Measurements from ENCODE around the gene ADAMTS6. TPM values are rescaled to one million over a fixed set of nuclear protein-coding genes. Genes with fewer than 3 reads are reported as not detected.
A peak's percentile ranks its signal among the peaks of the same experiment; 100 is the strongest.

ADAMTS6 gene
- total RNA-seq, 1 donor = 1.9 TPM

DNA sequence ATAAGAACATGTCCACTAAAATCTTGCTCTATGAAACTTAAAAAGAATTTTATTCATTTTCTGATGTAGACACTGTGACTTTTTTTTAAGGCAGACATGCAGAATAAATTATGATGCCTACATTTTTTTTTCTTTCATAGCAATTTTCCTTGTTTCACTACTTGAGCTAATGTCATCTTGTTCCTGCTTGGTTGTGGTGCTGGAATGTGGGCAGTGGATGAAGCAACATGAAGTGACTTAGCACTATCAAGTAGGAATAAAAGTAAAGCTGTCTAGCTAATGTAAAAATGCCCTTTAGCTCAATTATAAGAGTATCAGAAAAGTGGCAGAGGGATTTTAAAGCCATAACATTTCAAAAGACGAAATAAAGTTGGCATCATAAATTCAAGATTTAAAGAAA lies 191.0 kb downstream of the ADAMTS6 start:
- DNase-seq (ENCODE audit: low read depth in 2 of 3, low spot score in 2 of 3) = no peak

DNA sequence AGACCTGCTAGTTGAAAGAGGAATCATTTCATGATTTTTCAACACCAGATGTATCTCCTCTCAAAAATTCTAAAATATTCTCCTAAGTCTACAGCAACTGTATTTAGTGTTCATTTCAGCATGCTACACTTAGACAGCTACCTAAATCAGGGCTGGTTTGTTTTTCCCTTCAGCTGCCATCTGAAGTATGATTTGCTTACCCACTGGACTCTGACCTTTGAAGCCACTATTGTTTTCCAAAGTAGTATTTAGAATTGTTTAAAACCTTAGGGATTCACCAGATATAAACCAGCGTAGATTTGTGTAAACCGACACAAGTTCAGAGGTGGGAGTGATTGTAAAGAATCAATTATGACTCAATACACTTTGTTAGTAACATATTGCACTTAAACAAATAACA lies 193.1 kb downstream of the ADAMTS6 start:
- no peak for DNase-seq (ENCODE audit: low read depth in 2 of 3, low spot score in 2 of 3)

DNA sequence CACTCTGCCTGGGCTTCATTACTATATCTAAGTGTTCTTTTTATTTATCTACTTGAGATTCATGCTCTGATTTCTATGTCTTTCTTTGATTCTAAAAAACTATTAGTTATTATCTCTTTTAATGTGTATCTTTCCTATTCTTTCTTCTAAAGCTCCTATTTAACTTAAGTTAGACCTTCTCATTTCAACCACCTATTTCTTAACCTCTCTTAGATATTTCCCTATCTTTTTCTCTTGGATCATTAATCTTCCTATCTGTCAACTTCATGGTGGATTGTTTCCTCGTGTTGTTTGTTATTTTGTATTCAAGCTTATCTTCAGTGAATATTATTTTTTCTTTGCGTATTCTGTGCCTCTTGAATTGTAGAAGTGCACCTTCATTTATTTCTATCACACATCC lies 202.1 kb downstream of the ADAMTS6 start:
- DNase-seq (ENCODE audit: low read depth in 2 of 3, low spot score in 2 of 3) = no peak

DNA sequence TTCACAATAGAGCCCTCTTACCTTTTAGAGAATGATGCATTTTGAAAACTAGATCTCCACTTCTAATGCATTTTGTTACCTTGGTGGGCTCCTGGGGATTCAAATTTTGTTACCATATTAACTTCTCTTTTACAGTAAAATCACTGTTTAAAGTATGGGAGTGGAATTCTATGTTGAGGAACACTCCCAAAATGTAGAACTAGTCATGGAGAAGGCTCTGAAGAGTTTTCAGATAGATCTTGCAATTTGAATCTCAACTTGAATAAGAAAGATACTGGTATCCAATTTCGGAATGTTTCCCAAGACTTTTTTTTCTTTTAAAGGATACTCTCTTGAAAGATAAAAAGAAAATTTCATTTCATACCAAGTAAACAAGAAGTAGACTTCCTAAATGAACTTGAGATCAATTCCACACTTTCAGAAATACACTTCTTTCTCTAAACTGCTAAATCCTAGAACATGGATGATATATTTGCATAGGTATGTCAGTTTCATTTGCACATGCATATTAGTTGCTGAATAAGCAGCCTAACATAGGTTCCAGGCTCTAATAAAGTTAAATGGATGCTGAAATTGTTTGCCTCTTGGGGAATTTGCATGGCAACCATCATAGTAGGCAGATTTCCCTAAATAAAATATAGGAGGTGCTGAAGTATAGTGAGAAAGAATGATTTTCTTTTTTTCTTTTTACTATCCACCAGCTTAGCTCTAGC lies 205.4 kb downstream of the ADAMTS6 start:
- no peak for DNase-seq (ENCODE audit: low read depth in 2 of 3, low spot score in 2 of 3)

DNA sequence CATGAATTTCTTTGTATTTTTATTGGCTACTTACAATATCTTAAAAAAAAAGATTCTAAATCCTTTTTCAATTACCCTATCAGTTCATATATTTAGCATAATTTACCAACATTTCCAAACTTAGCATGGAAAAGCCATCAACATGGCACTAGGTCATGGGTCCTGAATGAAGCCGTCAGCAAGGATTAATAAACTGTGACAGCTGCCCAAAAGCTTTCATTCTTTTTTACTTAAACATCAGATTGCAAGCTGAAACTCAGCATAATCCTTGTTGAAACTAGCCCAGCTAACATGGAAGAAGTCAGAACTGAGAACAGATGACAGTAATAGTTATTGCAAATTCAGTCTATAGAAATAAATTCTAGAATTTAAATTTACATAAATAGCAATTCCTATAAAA lies 209.8 kb downstream of the ADAMTS6 start:
- no peak for DNase-seq (ENCODE audit: low read depth in 2 of 3, low spot score in 2 of 3)

DNA sequence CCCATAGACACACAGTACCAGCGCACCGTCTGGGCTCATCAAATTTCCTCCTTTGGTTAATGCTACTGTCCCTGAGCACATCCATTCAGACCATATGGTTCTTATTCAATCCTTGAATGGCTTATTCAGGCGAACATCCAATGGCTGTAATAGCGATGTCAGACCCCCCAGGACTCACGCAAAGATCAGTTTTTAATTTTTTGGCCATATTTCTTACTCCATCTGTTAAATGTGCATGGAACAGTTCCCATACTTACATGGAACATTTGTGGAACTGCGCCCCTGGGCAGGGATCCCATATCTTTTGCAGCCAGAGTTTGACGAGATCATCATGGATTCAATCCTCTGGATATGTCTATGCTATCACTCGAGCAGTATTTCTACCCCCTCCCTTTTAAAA lies 213.2 kb downstream of the ADAMTS6 start:
- no peak for DNase-seq (ENCODE audit: low read depth in 2 of 3, low spot score in 2 of 3)

DNA sequence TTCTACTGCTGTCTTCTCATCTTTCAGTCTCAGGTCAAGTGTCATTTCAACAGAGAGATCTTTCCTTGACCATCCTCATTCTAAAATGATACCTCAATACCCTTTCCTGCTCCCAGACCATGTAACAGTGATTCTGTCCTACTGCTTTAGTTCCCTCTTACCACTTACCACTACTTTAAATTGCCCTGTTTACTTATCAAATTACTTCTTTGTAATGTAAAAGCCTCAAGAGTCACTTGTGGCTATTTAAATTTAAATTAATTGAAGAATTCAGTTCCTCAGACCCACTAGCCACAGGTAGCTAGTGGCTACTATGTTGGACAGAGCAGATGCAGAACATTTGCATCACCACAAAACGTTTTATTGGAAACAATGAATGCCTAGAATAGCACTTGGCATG lies 217.3 kb downstream of the ADAMTS6 start:
- DNase-seq (ENCODE audit: low read depth in 2 of 3, low spot score in 2 of 3) = no peak

DNA sequence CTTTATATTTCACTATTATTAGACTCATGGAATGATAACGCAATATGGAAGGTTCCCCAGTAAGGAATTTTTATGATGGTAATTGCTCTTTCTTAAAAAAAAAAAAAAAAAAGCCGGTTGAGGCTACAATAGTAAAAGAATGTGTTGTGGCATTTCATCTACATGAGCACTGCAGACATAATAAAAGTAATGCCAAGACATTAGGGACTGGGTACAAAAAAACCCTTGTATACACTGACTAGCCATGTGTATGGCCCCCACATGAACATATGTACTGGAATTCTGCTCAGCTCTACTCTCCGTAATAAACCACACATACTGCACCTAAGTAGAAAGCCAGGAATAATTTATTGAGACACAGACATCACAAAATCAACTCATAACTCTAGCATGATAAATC lies 218.4 kb downstream of the ADAMTS6 start:
- DNase-seq (ENCODE audit: low read depth in 2 of 3, low spot score in 2 of 3) = no peak

DNA sequence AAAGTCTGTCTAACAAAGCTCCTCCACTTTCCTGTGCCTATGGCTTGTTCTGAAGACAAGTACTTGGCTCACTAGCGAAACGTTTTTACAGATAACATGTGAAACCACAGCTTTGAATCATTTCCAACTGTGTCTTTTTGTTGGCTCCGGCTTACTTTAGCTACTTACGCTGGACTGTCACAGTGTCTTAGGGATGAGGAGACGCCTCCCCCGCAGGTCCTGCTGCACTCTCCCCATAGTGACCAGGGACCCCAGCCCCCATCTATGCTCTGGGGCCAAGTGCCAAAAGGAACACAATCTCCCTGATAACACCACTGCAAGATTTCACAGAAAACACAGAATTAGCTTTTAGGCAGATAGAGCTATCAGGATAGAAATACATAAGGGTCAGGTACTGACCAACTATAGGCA lies 219.1 kb downstream of the ADAMTS6 start:
- peak in 2 of 3 donors; percentile 4 to 51 for DNase-seq (ENCODE audit: low read depth in 2 of 3, low spot score in 2 of 3)

DNA sequence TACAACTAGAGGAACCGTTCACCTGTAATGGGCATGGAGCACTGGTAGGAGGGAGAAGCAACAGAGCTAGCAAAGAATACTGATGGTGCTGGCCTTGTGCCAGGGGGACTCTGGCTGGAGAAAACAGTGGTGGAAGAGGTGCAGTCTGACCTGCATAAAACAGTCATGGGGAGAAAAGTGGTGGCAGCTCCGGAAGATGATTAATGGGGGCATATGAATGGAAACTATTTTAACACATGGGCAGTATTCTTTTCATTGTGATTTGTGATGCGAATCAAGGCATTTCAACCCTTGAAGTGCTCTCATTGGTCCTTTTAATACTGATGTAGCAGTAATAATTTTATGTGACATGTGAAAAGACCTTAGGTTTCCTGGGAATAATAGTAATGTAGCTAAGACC lies 219.6 kb downstream of the ADAMTS6 start:
- peak in 2 of 3 donors; percentile 3 to 4 for DNase-seq (ENCODE audit: low read depth in 2 of 3, low spot score in 2 of 3)

DNA sequence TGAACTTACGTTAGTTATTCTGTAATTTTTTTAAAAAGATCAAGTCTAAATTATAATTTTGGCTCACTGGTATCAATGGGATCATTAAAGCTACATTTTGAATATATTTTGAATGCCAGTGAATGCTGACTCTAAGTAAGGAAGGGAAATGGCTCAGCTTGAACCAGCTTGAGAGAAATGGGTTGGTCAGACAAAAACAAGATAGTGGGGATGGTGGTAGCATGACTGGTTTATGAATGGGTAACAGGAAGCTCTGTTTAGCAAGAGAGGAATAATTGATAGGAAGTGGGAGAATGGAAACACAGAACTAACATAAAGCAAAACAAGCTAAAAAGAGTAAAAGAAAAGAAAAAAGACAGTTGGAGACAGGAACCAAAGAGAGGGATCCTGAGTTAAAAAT lies 220.2 kb downstream of the ADAMTS6 start:
- no peak for DNase-seq (ENCODE audit: low read depth in 2 of 3, low spot score in 2 of 3)

DNA sequence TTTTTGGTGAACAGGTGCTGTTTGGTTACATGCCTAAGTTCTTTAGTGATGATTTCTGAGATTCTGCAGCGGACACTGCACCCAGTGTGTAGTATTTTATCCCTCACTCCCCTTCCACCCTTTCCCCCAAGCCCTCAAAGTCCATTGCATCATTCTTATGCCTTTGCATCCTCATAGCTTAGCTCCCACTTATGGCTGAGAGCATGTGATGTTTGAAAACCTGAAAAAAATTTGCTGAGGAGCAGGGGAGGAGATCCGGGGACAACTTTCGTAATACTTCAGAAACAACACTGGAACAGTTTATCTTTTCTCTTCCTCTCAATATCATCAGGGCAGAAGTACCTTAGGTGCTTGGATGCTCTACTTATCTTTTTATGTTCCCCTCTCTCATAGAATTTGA lies 226.4 kb downstream of the ADAMTS6 start:
- DNase-seq (ENCODE audit: low read depth in 2 of 3, low spot score in 2 of 3) = no peak

DNA sequence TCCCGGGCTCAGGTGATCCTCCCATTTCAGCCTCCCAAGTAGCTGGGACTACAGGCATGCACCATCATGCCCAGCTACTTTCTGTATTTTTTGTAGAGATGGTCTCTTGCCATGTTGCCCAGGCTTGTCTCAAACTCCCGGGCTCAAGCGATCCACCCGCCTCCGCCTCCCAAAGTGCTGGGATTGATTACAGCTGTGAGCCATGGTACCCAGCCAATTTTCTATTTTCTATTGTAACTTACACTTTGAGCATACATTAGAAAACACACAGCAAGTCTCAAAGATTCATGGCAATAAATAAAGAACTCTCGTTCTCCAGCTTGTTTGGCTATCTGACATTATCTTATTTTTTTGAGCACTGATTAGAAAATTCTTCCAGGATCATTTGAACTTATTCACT lies 228.7 kb downstream of the ADAMTS6 start:
- no peak for DNase-seq (ENCODE audit: low read depth in 2 of 3, low spot score in 2 of 3)

DNA sequence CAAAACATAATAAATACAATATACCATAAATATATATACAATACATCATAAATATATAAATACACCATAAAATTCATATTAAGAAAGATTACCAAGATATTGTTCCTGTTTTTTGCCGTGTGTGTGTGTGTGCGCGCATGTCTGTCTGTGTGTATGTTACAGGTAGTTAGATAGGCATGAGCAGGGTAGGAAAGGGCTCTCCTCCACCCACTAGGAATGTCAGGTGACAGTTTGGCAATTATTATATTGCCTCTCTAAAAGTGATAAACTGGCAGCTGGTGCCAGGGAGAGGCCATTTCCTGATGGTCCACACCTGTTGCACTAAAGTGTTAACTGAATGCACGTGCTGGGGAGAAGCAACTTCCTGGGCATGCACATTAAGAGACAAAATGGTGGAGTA lies 232.8 kb downstream of the ADAMTS6 start:
- DNase-seq (ENCODE audit: low read depth in 2 of 3, low spot score in 2 of 3) = no peak

DNA sequence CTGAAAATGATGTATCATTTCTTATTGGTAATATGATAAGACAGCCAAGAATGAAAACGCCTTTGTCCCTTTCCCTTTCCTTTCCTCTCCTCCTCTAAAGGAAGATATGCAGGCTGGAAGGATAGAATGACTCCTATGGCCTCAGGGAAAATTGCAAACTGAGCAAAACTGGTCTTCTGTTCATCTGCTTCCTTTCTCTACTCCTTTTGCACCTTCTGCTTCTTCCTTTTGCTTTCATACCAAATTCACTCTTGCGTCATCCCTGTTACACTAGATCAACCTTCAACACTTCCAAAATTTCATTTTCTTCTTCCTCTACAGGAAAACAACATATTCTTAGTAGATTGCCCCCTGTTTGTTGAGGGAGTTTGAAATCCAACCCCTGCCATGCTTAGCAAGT lies 234.1 kb downstream of the ADAMTS6 start:
- DNase-seq (ENCODE audit: low read depth in 2 of 3, low spot score in 2 of 3) = no peak

DNA sequence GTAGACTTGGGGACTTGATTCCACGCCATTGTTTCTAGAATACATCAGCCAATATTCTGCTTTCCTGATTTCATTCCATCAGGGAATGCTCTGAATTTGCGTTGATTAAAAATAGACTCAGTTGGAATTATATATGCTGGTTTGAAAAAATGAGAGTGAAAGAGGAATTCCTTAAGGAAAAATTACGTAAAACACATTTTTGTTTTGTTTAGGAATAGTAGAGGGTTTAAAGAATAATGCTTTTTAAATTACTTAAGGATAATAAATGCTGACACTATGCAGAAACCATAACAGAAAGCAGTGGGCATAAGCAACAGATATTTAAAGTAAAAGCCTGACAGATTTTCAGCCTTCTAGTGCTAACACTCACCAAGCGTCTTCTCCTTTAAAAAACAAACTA lies 235.0 kb downstream of the ADAMTS6 start:
- DNase-seq (ENCODE audit: low read depth in 2 of 3, low spot score in 2 of 3) = no peak

DNA sequence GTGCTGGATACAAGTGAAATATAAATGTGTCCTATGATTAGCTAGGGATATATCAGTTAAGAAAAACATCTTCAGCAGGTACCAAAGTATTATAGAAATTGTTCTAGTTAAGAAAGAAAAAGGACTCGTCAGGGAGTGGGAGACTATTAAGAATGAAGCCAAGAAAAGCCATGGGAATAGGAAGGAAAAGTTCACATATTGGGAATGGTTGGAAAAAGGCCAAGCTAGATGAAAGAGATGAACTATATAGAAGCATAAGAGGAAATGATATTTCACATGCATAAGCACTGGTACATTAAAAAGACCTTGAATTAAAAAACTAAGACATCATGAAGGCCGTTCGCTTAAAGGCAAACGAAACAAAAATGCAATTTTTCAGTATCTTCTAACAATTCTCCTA lies 237.7 kb downstream of the ADAMTS6 start:
- no peak for DNase-seq (ENCODE audit: low read depth in 2 of 3, low spot score in 2 of 3)

DNA sequence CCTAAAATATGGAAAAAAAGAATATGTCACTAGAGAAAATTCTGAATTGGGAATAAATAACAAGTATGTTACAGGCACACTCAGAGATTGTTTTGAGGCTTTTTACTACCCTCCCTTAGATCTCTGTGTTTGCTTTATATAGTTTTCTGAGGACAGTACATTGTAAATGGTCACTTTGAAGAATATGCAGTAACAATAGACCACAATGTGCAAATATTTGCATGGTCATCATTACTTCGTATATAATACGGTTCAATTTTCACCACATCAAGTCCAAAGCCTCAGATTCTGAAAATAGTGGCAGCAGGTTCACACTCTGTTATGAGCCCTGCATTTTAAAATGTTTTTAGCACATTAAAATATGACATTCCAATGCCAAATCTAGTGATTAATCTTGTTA lies 238.6 kb downstream of the ADAMTS6 start:
- DNase-seq (ENCODE audit: low read depth in 2 of 3, low spot score in 2 of 3) = no peak

DNA sequence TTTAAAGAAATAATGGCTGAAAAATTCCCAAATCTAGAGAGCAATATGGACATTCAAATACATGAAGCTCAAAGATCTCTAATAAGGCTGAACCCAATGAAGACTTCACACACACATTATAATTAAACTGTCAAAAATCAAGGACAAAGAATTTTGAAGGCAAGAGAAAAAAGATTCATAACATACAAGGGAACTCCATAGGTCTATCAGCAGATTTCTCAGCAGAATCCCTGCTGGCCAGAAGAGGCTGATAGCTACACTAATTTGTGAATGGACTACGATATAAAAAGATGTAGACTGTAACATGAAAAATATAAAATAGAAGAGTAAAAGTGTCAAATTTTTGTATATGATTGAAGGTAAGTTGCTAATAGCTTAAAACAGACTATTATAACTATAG lies 251.9 kb downstream of the ADAMTS6 start:
- DNase-seq (ENCODE audit: low read depth in 2 of 3, low spot score in 2 of 3) = no peak

DNA sequence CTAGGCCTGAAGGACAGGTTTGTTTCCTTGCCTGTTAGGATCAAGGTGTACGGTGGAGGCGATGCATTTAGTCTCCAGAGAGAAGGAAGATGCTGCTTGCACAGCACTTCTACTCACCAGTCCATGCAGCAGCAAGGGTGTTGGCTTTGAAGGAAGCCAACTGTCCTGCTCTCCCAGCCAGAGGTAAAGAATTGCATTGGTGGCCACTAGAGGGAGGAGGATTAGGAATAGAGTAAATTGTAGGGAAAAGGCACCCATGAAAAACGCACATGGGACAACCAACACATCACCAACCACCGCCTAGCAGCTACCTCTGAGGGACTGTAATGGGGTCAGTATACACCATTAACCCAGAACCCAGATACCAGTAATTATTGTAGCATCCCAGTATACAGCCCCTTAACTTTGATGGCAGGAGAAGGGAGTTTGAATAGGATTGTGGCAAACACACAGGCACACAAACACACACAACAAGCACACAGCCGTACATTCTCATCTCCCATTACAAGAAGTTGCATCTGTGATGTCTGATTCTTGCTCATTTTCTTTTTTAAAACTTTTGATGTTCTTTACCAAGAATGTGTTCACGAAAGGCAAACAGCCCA lies 267.7 kb downstream of the ADAMTS6 start:
- DNase-seq (ENCODE audit: low read depth in 2 of 3, low spot score in 2 of 3) = peak in 2 of 3 donors; percentile 1 to 12

DNA sequence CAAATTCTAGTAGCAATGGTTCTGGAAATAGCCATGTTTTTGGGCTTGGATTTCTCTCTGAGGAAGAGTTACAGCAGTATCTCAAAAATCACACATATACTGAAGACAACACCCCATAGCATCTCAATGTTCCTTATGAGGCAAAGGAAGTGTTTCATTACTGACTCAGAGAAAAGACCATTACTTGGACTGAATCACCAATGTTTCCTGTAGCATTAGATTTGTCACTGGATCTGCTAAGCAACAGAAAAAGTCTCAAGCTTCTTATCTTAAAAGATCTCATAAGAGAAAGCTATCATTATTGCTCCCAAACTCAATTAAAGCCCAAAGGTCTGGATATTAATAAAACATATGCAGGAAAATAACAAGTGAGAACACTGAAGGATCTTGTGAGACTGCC lies 272.4 kb downstream of the ADAMTS6 start:
- no peak for DNase-seq (ENCODE audit: low read depth in 2 of 3, low spot score in 2 of 3)

DNA sequence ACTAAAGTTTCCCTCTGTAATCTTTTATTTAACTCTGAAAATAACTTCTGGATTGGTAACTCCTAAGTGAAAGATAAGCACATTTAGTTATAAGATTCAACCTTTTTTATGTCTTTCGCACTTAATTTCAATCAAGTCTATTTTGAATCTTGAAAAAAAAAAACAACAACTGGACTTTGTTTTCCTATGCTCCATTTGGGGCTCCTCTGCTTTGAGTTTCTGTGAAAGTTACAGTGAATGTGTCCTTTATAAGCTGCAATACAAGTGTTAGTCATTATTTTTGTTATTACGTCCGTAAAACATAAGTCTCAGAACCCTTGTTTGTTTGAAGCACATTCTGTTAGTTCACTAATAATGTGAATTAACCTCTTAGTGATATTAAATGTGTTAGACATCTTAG lies 276.8 kb downstream of the ADAMTS6 start:
- DNase-seq (ENCODE audit: low read depth in 2 of 3, low spot score in 2 of 3) = no peak

DNA sequence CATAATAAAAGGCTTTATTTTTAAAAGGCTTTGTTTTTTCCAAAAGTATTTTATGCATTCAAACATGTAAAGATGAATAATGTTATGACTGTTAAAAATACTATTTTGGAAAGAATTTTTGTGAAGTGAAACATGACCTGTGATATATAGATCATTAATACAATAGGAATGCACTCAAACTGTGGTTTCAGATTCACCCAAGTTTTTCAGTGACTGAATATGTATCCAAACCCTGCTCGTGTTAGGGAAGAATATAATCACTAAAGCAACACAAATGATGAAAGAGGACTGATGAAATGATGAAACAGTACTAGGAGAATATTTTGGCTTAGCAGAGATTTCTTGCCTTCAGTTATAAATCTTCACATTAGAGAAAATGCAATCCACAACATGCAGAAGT lies 278.0 kb downstream of the ADAMTS6 start:
- DNase-seq (ENCODE audit: low read depth in 2 of 3, low spot score in 2 of 3) = no peak

Measured in hematopoietic multipotent progenitor cell (in vitro differentiated cells).